Right ventricle myocardium superior (tissue), 1 donor: Measurements from ENCODE around the gene CMBL. TPM values are rescaled to one million over a fixed set of nuclear protein-coding genes. Genes with fewer than 3 reads are reported as not detected.
"Not testable (repeated sequence)": the region's sequence is repeated elsewhere in the genome, so short reads cannot be mapped to it uniquely, and the experiment has no call there.

Experiments
- ATAC-seq: fragments of 200-7000 bp; cut with Tn5 transposase; one replicate; pipeline ENCODE4 v1.9.1; 2020; ENCODE audit warnings: mild to moderate bottlenecking; ENCODE audit not compliant: poor library complexity
- DNase-seq: peaks from one replicate; pipeline ENCODE4 v3.0.0-alpha.2; 2020
- intact Hi-C: fragments of 100-400 bp; cut with DNase I; formaldehyde crosslinking; loops from one replicate; pipeline ENCODE4 v1.11.2; 2022
- total RNA-seq: library from RNA; stranded (reverse); fragmentation: NEBNext Ultra II Directional; extraction: Animal tissue kit (Norgen Biotek cat#: 25700); gene quantifications from one replicate; pipeline ENCODE4 v1.2.1, GENCODE V29; 2021
- donor health status: DM: no; HTN: yes; CAD: no; lungs with severe emphysema.

CMBL gene
- total RNA-seq, 1 donor from 2014 or later, result 50.0 TPM

DNA sequence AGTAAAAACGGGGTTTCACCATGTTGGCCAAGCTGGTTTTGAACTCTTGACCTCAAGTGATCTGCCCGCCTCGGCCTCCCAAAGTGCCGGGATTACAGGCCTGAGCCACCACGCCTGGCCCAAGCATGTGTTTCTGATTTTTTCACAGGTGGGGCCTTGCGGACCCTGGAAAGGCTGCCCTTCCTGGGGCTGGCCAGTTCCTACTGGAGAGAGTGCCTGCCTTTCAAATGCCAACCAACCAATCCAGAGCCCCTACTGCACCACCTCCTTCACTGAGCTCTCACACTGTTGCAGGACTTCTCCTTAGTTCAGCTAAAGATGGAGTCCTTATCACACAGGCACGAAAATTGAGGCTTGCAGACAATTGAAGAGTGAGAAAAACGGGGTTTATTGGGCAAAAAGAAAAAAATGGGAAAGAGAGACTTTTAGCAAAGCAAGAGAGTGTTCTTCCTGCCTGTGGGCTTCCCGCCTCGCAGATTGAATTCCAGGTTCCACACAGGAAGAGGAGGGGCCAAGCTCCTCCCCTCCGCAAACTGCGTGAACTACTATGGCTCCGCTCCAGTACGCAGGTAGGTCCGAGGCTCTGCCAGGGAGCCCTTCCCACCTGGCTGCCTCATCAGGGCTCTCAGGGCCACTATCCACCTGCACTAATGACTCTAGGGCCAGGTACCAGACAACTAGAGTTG is 8.3 kb upstream of the CMBL start:
- DNase-seq, result no peak
- intact Hi-C loops, result no loop called here

DNA sequence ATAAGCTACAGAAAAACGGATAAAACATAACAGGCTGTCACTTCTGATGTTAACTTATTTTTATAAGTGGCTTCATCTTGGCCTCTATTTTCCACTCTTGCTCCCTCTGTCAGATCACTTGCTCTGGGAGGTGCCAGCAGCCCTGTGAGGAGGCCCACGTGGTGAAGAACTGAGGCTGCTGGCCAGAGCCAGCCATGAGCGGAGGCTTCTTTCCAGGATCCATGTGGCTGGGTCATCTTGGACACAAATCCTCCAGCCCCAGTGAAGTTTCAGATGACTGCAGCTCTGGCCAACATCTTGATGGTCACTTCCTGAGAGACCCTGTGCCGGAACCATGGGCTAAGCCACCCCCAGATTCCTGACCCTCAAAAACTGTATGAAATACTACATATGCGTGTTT is 7.5 kb upstream of the CMBL start:
- ATAC-seq (no peak), DNase-seq (no peak)
- intact Hi-C loops, result no loop called here

More for the DNA sequence above, 8.3 kb upstream of the CMBL start:
- no peak for ATAC-seq

DNA sequence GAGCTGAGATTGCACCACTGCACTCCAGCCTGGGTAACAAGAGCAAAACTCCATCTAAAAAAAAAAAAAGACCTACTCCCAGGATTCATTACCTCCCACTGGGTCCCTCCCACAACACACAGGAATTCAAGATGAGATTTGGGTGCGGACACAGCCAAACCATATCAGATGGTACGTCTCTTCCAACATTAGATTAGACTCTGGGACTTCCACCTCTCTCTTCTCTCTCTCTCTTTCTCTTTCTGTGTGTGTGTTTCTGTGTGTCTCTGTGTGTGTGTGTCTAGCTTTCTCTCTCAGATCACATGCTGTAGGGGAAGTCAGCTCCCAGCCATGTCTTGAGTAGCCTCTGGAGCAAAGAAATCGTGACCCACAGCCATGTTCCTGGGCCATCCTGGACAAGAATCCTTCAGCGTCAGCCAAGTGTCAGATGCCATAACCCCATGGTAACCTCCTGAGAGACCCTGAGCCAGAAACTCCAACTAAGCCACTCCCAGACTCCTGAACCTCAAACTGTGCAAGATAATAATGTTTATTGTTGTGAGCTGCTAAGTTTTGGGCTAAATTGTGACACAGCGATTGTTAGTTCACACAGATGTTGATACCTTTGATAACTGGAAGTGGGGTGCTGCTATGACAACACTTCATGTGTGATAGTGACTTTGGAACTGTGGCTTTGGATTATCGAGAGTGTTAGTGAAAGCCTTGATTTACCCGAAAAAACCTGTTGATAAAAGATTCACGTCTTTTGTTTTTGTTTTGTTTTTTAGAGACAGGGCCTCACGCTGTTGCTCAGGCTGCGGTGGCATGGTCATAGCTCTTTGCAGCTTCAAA is 4.1 kb upstream of the CMBL start:
- no peak for DNase-seq
- intact Hi-C loops, result no loop called here
- no peak for ATAC-seq

DNA sequence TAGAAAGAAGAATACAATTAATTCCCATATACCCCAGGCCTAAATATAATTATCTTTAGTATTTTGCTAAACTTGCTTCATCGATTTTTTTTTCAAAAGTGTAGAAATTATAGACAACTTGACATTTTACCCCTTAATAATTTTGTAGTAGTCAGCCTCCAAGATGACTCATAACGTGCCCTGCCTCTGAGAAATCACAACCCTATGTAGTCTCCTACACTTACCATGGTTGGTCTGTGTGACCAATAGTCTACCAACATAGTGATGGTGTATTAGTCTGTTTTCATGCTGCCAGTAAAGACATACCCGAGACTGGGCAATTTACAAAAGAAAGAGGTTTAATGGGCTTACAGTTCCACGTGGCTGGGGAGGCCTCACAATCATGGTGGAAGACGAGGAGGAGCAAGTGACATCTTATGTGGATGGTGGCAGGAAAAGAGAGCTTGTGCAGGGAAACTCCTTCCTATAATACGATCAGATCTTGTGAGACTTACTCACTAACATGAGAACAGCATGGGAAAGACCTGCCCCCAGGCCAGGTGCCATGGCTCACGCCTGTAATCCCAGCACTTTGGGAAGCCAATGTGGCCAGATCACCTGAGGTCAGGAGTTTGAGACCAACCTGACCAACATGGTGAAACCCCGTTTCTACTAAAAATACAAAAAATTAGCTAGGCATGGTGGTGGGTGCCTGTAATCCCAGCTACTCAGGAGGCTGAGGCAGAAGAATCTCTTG is 3.3 kb upstream of the CMBL start:
- intact Hi-C loops, DNase-seq, ATAC-seq: not testable (repeated sequence)

DNA sequence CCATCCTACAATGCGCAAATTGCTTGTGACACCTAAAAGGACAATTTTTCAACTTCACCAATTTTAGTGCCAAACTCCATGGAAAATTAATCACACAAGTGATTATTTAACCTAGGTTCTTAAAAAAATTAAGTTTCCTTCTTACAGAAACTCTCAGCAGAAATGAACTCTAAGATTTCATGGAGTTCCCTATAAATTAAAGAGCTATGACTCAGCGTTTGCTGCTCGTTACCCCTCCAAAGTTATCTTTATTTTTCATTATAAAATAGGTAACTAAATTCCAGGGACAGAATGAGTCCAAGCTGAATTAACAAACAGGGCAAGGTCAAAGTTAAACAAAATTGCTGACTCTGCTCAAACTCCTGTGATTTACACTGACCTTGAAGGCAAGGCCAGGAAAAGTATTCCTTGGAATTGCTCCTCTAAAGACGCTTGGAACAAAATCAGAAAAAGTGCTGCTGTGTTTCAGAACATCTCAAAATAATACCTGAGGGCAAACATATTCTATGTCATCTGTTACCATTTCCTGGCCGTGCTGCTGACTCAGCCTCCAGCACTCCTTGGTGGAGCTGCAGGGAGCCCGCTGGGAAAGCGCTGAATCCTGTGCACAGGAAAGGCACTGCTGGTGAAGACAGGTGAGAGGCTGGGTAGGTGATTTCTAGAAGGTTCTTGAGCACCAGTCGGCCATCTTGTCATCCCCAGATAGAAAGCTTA is 2.5 kb upstream of the CMBL start:
- intact Hi-C loops, result no loop called here
- DNase-seq, result no peak

DNA sequence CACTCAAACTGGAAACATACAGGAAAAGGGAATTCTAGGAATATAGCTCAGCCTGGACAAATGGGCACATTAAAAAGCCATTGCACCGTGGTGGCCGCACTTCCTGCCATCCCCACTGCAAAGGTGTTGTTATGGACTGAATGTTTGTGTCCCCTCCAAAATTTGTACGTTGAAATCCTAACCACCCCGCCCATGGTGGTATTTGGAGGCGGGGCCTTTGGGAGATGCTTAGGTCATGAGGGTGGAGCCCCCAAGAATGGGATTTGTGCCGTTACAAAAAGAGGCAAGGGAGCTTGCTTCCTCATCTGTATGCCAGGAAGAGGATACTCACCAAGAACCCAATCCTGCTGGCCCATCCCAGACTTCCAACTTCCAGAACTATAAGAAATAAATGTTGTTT is 1.1 kb upstream of the CMBL start:
- intact Hi-C loops, result no loop called here
- DNase-seq (no peak), ATAC-seq (no peak)

More for the DNA sequence above, 2.5 kb upstream of the CMBL start:
- ATAC-seq, result no peak

DNA sequence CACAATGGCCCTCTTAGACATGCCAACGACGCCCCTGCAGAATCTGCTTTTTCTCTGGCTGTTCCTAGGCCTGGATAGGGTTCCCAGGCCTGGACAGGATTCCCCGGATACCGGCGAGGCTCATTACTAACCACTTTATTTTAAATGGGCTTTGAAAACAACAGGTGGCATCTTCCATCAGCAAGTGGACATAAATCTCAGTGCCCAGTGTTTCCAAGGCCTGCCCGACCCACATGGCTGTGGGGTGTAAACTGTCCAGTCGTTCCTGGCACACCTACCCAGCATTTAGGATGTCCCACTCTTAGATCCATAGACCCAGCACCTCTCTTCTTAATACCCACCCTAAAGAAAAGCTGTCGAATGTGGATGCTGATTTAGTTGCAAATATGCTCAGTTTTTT is 896 bp downstream of the CMBL start:
- DNase-seq (peak; percentile 18), ATAC-seq (peak; percentile 28)
- intact Hi-C loops, result no loop called here

DNA sequence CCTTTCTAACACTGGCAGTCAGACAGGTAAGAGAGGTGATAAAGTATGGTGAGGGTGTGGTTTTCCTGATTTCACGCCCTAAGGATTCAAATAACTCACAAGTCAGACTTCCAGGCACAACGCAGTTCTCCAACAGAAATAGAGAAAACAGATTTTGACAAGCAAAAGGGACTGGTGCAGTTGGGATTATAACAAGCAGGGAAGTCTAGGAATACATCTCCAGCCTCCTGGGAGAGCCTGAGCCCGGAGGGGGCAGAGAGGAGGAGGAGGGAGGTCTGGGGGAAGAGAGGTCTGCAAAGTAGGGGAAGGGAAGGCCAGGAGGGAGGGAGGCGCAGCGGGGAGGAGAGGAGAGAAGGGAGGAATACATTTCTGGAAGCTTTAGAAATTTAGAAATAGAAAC is 1.6 kb downstream of the CMBL start:
- DNase-seq (no peak), ATAC-seq (no peak)
- intact Hi-C loops, result no loop called here

DNA sequence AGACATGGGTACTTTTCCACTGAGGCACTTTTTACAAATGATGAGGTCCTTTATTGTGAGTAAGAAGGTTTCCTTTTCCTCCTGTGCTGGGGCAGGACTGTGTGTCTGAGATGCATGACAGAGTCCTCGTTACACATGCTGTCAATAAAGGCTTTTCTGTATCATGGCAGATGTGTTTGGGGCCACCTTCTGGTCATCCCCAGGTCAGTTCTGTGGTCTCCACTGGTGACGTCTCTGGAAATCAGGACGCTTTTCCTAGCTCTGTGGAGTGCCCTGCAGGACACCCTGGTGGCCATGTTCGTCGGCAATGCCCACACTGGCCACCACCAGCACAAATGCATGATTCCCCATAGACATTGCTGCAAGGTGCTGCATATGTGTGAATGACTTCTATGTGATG is 2.8 kb downstream of the CMBL start:
- DNase-seq (peak; percentile 20), ATAC-seq (no peak)
- intact Hi-C loops, result no loop called here

DNA sequence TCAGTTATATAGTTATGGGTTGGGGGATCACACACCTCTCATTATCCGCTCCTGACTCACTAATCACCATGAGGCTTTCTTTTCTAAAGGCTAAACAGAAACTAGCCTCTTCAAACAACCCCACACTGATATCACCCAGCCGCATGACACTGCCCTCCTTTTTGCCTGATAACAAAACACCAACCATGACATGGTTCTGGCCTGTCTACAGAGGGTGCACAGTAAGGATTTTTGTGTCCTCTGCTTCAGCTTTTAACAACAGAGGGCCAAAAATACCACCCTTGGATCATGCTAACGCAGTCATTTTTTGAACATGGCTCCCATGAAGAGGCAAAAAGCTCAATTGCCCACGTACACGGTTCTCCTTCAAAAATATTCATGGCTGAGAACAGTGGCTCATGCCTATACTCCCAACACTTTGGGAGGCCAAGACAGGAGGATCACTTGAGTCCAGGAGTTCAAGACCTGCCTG is 4.0 kb downstream of the CMBL start:
- ATAC-seq, result no peak

DNA sequence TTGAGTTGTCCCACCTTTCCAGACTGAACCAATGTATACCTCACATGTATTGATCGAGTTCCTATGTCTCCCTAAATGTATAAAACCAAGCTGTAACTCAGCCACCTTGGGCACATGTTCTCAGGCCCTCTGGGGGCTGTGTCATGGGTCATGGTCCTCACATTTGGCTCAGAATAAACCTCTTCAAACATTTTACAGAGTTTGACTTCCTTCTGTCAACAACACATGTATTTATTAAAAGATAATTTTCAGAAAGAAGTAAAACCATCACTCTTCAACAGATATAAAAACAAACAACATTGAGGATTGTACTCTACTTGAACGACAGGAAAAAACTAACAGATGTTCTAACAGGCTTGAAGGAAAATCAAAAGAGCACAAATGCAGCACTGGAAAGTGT is 4.5 kb downstream of the CMBL start:
- DNase-seq (peak; percentile 2), ATAC-seq (no peak)
- intact Hi-C loops, result no loop called here

More for the DNA sequence above, 4.0 kb downstream of the CMBL start:
- peak; percentile 12 for DNase-seq
- intact Hi-C loops, result no loop called here

DNA sequence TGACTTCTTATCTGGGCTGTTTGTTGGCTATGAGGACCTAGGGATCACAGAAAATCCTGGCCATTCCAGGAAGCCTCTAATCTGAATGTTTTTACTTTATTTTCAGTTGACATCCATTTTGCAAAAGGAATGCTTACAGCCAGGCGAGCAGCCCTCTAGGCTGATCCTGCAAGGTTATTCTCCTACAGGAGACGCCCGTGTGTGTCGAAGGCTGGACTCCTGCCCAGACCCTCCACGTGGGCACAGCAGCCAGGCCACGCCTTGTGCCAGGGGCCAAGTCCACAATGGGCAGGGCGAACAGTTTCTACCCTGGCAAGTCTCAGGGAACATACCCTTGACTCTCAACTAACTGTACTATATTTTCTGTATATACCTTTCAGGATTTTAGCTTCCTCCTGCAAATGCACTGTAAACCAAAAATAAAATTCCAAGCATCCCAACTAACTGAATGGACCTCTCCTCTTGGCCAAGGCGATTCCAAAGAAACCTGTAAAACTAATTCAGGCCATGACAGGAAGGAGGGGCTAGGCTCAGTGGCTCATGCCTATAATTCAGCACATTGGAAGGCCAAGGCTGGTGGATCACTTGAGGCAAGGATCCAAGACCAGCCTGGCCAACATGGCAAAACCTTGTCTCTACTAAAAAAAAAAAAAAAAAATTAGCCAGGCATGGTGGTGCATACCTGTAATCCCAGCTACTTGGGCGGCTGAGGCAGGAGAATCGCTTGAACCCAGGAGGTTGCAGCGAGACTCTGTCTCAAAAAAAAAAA is 5.7 kb downstream of the CMBL start:
- intact Hi-C loops, result no loop called here
- ATAC-seq, result peak; percentile 94
- DNase-seq, result peak; percentile 91

DNA sequence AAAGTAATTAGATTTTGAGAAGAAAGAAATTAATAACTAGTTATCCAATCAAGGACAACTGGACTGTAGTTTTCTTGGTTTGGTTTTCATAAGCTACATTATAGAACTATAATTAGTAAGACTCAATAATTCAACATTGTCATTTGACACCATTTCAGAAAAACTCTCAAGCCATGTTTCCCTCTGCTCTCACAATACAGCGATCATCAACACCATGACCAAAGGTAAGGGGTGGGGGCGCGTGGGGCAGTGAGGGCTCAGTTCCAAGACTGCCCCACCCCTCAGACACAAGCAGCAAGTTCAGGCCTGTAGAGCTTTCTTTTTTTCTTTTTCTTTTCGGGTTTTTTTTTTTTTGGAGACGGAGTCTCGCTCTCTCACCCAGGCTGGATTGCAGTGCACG is 6.4 kb downstream of the CMBL start:
- peak; percentile 18 for ATAC-seq
- intact Hi-C loops, result no loop called here

DNA sequence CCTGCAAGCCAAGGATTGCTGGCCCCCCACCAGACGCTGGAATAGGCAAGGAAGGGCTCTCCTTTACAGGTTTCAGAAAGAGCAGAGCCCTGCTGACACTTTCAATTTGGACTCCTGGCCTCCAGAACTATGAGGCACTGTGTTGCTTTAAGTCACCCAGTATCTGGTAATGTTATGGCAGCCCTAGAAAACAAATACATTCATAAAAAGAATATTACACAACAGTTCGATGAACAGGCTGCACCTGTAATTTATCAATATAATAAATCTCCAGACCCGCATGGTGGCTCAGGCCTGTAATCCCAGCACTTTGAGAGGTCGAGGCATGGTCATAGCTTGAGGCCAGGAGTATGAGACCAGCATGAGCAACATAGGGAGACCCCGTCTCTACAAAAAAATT is 7.5 kb downstream of the CMBL start:
- ATAC-seq (no peak), DNase-seq (no peak)
- intact Hi-C loops, result no loop called here

More for the DNA sequence above, 6.4 kb downstream of the CMBL start:
- peak; percentile 8 for DNase-seq

DNA sequence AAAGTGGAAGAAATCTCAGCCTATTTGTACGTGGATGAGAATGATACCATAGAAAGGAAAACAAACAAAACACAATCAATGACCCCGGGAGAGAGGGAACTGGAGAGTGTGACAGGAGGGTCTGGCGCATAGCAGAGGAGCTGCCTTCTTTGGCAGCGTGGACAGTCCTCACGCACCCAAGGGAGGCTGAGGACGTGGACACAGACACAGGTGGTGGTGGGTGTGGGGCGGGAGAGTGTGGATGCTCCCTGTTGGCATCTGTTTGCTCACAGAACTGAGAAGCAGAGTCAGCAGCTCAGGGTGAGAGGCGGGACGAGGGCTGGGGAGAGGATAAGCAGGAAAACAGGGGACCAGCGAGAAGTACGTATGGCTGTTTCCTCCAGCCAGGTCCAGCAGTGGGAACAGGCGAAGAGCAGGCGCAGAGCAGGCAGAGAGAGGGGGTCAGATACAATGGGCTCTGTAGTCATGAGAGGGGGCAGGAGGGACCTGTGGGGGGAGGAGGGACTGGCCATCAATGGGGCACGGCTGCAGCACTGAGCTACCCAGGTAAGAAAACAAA is 10.0 kb downstream of the CMBL start:
- intact Hi-C loops, result no loop called here
- DNase-seq (peak; percentile 30), ATAC-seq (no peak)

DNA sequence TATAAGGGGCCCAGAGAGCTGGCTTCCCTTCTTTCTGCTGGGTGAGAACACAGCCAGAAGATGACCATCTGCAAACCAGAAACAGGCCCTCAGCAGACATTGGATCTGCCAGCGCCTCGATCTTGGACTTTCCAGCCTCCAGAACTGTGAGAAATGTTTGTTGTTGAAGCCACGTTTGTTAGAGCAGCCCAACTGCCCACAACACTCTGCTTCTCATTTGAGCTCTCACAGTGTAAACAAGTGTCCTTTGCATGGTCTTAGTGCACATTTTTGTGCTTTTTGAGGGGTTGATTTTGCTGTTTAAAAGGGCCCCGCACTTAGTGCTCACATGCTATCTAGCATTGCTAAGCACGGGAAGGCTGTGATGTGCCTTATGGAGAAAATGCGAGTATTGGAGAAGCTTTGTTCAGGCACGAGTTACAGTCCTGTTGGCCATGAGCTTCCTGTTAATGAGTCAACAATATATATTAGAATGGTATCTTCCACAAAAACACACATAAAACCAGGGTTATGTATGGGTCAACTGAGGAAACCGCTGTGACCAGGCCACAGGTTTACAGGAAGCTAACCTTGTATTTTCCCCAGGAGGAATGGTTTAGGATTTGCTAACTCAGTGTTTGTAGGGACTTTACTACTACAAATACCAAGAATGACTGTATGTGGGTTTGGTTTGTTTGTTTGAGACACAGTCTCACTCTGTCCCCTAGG is 11.9 kb downstream of the CMBL start:
- DNase-seq (no peak), ATAC-seq (no peak)
- intact Hi-C loops, result no loop called here
